Activated CD8-positive, alpha-beta memory T cell treated with anti-CD3 and anti-CD28 coated beads for 48 hours (primary cell): ENCODE data around the gene HMCN2.

Source experiments
- DNase-seq, 3 experiments: peaks; one replicate each; pipeline ENCODE4 v3.0.0-alpha.2; 2020; ENCODE audit warnings: low read depth in 2 of 3, low spot score in 2 of 3

Gene HMCN2

GRCh38 chr9:130288926-130289690, 23.5 kb downstream of the HMCN2 start:
- no peak for DNase-seq

DNA sequence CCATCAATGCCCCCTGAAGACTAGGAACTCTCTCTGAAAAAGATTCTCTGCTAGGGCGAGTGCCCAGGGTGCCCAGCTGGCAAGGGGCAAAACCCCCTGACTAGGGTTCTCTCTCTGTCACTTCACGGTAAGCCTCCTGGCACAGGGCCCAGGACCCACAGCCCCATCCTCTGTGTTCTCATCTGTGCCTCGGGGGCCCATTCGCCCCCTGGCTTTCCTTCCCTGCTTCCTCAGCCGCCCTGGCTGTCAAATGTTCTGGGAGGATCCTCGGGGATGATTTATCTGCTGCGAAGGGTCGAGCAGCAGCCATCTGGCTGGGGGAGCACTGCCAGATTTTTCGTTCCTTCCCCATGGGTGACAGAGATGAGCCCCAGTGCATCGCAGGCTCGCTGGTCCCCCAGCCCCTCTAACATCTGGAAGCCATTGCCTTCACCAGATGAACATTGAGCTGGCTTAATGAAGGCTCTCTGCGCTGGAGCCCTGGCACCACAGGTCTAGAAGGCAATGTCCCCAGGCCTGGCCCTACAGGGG, 24.2 kb downstream of the HMCN2 start:
- no peak for DNase-seq

DNA sequence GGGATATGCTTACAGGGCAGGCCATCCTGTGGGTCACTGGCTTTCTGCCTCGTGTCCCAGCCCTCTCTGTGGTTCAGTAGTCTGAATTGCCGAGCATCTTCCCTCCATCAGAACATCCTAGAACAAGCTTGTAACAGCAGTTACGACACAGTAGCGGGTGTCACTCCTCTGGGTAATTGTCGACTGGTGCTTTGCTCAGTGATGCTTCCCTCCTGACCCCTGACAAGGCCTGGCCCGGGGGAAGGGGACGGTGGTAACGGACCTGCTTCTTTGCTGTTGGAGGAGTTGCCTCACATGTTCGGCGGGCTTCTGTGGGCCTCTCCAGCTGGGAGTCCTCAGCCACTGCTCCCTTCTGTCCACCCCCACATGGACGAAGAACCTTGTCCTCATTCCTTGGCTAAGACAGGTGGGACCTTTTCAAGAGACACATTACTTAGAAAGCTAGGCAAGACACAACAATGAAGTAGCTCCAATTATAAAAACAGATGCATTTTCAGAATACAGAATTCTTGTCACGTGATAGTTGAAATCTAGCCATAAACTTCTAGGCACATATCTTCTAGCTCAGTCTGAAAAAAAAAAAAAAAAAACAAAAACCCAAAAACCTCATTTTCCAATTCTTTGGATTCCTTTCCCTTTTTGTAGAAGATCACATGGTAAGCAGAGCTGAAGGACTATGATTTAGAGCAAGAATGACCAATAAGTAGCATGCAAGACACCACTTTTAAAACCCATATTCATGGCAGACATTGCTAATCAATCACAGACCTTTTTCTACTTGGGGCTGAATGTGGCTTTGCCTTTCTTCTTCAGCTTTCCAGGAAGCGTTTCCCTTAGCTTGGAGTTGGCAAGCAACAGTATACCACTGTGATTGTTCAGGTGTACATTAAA, 25.0 kb downstream of the HMCN2 start:
- DNase-seq, result no peak

DNA sequence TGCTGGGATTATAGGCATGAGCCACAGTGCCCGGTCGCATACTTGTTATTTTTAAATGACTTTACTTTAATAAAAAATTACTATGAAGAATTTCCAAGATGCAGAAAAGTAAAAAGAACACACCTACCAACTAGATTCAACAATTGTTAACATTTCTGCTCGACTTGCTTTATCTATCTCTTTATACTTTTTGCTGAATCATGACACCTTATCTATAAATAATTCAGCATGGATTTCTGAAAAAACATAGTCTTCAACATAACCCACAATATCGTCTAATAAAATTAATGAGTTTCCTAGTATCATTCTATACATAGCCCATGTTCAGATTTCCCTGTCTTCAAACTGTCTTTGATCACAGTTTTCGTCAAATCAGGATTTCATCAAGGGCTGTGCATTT, 25.9 kb downstream of the HMCN2 start:
- no peak for DNase-seq

GRCh38 chr9:130292106-130292505, 26.5 kb downstream of the HMCN2 start:
- DNase-seq, result no peak

- DNase-seq, result no peak
These were observed 29.1 kb downstream of the HMCN2 start for GRCh38 chr9:130294664-130295063.

DNA sequence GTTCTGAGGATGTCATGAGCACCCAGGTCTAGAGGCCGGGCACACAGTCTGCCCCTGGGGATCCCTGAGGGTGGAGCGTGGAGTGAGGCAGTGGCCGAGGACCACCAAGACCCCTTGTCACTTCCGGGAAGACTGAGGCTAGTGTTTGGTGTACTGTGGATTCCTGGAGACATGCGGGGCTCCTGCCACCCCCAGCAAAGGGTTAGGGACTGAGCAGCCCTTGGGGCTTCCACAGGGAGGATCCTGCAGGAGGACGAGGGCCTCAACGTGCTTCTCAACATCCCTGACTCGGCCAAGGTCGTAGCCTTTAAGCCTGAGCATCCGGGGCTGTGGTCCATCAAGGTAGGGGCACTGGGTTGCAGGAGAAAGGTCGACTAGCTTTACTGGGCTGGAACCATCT, 29.9 kb downstream of the HMCN2 start:
- DNase-seq, result no peak

DNA sequence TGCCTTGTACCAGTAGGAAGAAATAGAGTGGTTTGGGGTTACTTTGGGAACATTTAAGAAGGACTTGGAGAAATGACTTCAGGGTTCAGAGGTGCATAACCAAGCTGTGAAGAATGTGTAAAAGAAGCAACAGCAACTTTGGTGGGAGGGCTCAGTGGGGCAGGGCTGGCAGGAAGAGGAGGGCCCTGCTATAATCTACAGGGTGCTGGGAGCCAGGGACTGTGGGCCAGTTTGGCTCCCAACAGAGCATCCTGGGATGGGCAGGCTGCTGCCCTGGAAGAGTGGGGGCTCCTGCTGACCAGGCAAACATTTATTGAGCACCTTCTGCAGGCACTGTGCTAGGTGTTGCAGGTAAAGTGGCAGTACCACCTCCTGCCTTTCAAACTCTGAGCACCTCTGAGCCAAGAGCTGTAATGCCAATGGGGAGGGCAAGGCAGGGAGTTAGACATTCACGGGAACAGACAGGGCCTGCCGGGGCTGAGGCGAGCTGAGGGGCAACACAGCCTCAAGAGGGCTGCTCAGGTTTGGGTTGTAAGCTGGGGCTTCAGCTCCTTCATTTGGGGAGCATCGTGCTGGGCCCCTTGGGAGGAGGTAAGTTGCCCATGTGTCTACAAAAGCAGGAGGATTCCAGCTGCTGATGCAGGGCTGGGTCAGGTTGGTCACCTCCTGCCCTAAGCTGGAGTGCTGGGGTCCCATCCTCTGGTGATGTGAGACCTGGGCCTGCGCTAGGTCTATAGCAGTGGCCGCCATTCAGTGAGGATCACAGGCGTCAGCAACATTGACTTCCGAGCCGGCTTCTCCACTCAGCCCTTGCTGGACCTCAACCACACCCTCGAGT, 30.6 kb downstream of the HMCN2 start:
- DNase-seq, result no peak

DNA sequence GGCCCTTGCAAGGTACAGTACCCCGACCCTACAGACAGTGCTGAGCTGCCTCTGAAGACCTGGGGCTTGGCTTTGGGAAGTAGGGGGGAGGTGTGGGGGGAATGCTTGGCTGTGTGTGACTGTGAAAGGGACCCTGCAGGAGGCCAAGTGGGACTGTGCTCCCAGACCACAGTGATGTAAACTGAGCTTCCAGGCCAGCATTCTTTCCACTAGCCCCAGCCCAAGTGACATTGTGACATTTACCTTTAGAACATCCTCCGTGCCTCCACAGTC, 31.2 kb downstream of the HMCN2 start:
- DNase-seq, result no peak

DNA sequence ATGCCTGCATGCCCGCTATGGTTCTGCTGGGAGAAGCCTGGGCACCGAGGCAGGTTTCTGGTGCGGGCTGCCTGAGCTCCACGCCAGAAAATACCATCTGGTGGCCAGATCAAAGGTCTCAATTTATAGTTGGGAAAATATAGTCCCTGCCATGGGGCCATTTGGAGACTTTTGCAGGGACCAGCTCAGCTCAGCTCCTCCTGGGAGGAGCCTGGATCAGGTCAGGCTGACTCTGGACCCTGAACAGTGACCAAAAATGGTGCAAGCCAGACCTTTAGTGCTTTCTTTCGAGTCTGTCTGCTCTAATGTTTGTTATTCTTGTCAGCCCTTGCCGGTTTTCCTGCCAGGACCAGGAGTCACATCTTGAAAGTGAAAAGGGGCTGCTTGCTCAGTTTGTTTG, 31.8 kb downstream of the HMCN2 start:
- no peak for DNase-seq

DNA sequence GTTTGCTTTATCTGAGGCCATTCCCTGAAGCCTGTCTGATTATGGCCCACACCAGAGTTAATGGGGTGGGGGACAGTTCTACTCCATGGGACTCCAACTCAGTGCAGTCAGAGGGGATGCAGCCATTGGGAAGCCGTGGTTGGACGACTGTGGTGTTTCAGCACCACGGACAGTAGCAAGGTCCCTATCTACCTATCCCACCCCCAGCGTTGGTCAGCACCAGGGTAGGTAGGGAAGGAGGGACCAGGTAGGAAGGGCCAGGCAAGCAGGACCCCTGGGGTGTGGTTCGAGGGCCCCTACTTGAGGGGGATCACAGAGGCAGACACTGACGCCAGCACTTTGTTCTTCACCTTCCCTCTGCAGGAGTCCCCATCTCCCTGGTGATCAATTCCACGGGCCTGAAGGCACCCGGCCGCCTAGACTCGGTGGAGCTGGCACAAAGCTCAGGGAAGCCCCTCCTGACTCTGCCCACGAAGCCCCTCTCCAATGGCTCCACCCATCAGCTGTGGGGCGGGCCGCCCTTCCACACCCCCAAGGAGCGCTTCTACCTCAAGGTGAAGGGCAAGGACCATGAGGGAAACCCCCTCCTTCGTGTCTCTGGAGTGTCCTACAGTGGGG, 33.2 kb downstream of the HMCN2 start:
- DNase-seq, result no peak

DNA sequence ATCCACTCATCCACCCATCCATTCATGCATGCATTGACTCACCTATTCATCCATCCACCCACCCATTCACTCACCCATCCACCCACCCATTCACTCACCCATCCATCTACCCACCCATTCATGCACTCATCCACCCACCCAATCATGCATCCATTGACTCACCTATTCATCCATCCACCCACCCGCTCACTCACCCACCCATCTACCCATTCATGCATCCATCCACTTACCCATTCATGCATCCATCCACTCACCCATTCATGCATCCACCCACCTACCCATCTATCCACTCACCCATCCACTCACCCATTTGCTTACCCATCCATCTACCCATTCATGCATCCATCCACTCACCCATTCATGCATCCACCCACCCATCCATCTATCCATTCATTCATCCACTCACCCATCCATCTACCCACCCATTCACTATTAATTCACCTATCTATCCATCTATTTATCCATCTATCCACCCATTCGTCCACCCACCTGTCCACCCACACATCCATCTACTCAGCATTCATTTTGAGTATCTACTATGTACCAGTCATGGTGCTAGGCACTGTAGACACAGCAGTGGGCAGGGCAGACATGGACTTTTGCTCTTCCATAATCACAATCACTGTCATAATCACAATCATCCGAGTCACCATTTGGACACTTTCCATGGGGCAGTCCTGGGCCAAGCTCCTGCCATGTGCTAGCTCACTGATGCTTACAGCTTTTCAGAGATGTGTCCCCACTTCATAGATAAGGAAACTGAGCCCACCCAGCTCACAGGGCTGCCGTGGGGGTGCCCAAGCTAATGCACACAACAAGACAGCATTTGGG, 34.4 kb downstream of the HMCN2 start:
- no peak for DNase-seq

DNA sequence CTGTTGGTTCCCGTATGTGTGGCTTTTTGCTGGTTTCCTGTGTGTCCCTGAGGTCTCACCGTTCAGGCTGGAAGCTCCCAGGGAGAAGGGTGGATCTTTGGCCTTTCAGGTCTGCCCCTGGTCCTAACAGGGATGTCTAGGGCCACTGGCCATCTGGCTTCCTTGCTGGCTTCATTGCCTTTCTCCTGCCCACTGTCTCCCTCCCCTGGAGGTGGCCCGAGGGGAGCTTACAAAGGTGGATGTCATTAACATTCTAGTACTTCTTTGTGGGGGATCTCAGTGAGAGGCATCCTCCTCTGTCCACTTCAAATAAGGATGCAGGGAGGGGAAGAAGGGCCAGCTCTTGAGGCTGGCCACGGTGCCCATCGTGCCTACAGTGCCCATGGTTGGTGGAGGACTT, 35.2 kb downstream of the HMCN2 start:
- DNase-seq, result no peak

- no peak for DNase-seq
These were observed 36.1 kb downstream of the HMCN2 start for GRCh38 chr9:130301483-130302286.

DNA sequence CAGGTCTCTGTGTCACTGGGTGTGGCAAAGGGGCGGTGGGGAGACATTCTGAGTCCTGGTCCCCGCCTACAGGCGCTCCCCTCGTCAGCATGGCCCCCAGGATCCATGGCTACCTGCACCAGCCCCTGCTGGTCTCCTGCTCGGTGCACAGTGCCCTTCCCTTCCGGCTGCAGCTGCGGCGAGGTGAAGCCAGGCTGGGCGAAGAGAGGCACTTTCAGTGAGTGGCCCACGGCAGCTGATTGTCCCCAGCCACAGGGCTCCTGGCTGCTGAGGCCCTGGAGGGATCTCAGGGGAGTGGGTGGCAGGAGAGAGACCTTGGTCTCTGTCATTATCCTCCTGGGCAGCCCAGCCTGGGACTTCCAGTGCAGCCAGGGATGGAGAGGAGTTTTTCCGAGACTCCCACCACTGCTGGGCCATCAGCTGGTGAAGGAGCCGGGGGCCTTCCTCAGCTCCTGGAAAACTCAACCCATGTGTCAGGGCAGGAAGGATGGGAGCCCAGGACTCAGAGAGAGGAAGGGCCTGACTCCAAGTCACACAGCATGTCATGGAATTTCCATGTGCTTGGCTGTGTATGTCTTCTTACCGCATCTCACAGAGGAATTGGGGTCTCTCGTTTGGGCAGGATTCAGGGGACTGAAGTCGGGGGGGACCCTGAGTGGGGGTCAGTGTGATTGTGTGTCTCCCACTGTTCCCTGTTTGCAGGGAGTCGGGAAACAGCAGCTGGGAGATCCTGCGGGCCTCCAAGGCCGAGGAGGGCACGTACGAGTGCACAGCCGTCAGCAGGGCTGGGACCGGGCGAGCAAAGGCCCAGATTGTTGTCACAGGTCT, 37.4 kb downstream of the HMCN2 start:
- no peak for DNase-seq

GRCh38 chr9:130303613-130304055, 38.1 kb downstream of the HMCN2 start:
- no peak for DNase-seq

- DNase-seq, result no peak
These were observed 38.6 kb downstream of the HMCN2 start for GRCh38 chr9:130304116-130304515.

- no peak for DNase-seq
These were observed 39.1 kb downstream of the HMCN2 start for GRCh38 chr9:130304643-130305042.
